ENCODE results near the gene EPYC.

Gene EPYC

DNA sequence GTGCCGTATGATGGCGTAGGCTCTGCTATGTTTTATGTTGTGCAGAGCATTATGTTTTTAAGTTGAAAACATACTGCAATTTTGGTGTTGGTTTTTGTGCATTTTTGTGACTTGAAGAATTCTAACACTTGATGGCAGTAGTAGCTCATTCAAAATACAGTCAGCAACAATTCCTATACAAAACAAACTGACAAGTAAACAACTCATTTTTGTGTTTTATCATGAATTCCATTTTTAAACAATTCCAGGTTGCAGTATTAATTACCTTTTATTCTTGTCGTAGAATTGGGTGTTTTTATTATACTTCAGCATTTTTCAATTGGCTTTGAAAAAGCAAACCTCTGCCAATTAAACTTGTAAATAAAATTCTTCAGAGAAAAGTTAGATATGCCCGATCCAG lies 45.7 kb downstream of the EPYC start:
- no peak for DNase-seq (ENCODE audit: low read depth in 1 of 2, low spot score in 1 of 2)

DNA sequence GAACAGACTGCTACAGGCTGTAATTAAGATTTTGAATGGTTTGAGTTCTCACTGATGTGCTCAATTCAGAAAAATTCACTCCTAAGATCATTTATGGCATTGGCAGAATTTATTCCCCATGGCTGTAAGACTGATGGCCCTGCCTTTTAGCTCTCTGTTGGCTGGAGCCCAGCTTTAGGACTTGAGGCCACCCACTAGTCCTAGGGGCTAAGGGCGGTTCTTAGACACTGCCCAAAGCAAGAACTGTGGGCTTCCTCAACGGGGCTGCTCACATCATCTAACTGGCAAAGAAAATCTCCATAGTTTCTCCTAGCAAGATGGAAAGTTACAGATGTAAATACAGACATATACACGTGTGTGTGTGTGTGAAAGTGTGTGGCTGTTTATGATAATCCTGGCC lies 46.4 kb downstream of the EPYC start:
- DNase-seq (ENCODE audit: low read depth in 1 of 2, low spot score in 1 of 2): no peak

DNA sequence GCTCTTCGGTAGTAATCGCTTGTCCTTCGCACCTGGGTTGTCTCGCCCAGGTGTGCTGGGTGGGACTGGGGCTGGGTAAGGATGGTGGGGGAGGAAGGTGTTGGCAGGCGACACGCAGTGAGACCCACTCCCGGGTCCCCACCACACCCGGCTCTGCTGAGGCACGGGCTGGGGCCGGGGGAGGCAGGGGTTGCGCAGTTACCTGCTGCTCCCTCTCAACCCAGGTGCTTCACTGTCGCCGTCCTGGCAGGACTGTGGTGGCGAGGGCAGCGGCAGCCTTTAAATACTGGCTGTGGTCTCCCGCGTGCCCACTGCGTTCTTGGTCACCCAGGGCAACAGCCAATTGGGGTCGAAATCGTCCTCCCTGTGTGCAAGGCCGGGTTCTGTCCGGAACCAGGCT lies 49.9 kb downstream of the EPYC start, which contains the start of gene CCER1:
CCER1 (minus strand) TSS at position 256 of the 400 bp plus-strand sequence. CDS start 434 bp downstream, outside the sequence.
- DNase-seq (ENCODE audit: low read depth in 1 of 2, low spot score in 1 of 2): no peak

DNA sequence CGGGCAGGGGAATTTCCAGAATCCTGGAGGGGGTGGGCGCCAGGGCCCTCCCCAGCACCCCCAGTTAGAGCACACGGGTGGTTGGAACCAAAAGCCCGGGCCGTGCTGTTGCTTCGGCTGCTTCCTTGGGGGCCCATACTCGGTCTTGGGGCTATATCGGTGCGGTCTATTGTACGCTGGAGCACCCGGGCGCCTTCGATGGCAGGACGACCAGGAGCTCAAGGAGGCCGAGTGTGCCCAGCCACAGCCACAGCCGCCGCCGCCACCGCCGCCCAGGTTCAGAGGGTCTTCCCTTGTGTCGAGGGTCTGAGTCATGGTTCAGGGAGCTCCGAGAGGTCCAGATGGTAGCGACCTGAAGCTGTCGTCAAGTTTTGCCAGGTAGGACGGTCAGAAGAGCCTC lies 50.3 kb downstream of the EPYC start:
- no peak for DNase-seq (ENCODE audit: low read depth in 1 of 2, low spot score in 1 of 2)

DNA sequence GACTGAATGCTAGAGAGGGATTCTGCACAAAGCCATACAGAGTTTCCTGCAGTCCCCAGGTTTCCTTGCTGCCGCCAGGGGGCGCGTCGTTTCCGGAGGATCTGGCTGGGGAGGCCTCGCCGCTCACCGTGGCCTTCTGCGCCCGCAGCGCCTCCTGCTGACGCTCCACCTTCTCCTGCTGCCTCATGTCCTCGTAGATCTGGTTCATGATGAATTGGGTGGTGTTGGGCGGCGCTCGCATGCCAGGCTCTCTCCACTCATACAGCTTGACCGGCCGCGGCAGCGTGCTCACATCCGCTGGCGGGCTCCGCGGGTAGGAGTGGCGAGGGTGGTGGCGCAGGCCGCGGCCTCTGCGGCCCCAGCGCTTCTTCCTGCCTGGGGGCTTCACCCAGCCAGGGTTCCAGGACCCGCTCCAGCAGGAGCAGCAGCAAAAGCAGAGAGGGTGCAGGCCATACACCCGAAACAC lies 50.8 kb downstream of the EPYC start:
- DNase-seq (ENCODE audit: low read depth in 1 of 2, low spot score in 1 of 2): no peak

DNA sequence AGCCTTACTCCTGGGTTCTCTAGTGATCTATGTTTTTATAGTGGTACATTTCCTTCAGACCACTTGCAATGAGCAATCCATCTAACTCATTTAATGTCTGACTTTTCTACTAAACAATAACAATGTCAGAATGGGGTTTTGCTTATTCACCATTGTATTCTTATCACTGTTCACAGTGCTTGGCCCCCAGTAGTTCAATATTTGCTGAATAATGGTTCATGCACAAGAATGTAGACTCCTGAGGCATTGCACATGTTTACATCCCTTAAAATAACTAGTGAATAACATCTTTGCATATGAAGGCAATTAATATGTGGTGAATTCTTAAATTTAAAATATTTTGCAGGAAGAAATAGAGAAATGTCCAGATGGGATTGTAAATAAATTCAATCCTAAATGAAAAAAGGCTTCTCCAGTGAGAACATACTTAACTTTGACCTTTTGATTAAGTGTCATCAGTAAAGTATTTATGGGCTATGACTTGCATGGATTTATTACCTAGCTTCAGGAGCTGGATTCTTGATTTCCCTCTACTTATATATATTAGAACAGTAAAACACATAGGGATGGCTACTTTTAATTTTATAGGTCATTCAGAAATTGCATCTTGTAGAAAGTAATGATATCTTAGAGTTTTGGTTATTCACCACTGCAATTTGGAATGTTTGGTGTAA lies 53.2 kb downstream of the EPYC start:
- no peak for DNase-seq (ENCODE audit: low read depth in 1 of 2, low spot score in 1 of 2)

DNA sequence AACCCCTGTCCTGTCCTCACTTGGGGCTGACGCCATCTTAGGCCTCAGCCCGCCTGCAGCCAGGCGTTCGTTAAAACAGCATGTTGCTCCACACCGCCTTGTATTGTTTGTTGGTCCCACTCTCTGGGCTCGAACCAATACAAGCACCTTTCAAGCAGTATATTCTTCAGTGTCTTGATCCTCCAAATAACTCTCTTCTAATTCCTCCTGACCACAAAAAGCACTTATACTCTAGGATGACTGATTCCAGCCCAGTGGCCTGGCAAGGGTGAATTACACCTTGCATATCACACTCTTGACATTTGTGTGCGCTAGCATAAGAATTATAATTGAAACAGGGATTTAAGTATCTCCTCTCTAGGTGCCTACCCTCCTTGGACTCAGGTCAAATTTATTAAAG lies 56.9 kb downstream of the EPYC start:
- no peak for DNase-seq (ENCODE audit: low read depth in 1 of 2, low spot score in 1 of 2)

DNA sequence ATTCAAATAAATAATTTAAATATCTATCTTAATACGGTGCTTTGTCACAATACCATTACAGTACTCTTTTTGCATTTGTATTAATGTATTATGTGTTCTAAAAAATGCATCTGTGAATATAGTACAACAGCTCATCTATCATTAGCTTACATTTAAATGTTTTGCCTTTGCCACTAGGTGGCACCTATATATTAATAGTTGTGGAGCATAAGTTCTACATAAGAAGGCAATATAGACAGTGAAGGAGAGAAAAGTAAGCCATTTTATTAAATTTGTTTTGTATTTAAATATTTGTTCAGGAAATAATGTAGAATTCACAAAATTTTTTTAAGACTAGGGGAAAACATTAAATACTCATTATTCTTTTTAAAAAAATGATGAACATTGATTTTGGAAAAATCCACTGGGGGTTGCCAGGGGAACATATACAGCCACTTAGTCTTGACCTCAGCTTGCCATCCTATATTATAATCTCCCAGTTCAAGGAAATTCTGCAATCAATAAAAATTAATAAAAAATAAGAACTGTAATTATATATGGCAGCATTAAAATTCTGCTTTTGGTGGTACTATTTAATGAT lies 59.6 kb downstream of the EPYC start:
- no peak for DNase-seq (ENCODE audit: low read depth in 1 of 2, low spot score in 1 of 2)

DNA sequence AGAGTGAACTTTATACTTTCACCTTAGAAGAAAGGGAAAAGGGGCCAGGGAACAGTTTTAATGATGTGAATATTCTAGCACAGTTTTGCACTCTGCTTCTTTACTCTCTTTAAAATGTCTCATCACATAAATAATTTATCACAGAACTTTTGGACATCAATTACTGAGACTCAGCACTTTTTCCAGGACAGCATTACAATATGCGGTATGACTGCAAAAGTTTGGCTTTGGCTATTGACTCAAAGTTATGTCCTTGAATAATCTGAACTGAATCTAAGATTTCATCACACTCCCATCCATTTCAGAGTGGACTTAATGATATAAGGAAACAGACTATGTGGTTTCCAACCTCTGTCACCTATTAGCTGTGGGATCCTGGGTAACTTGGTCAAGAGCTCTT lies 61.5 kb downstream of the EPYC start:
- no peak for DNase-seq (ENCODE audit: low read depth in 1 of 2, low spot score in 1 of 2)

DNA sequence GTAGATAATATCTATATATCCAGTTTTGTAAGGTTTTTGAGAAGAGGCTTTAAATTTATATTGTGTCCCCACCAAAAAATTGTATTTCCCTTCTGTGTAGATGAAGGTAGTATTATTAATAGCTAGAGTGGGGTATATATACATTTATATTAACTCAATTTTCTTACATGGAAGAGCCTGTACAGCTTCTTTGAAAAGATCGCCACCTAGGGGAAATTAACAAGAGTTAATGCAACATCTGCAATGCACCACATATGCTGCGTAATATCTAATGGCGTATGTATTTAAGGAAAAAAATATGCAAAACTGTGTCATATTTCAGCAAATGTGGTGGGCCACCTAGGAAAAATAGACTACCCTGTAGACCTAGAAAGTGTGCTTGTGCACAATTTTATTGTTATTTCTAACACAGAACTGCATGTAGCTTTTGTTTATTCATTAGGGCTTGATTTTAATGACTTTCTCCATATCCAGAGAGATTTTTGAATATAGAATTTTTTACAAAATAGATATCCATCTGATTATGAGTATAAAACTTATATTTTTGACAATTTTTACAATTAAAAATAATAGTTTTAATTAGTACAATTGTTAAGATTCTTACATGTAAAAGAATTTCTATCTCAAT lies 63.8 kb downstream of the EPYC start:
- no peak for DNase-seq (ENCODE audit: low read depth in 1 of 2, low spot score in 1 of 2)

DNA sequence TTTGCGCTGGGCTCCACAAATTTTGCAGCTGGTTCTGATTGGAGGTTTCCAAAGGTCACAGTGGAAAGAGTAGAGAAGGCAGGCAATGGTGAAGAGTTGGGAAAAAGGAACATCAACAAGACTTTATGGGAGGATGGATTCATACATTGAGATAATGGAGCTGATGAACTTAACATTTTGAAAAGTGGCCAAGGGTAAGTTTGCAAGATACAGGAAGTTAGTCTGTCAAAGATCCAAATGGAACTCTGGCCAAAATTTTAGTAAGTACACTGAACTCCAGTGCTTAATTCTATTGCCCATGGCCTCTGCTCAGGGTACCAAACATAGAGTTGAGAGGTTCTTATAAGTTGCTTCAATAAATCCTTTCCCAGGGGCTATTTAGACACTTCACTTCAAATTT lies 65.4 kb downstream of the EPYC start:
- no peak for DNase-seq (ENCODE audit: low read depth in 1 of 2, low spot score in 1 of 2)

DNA sequence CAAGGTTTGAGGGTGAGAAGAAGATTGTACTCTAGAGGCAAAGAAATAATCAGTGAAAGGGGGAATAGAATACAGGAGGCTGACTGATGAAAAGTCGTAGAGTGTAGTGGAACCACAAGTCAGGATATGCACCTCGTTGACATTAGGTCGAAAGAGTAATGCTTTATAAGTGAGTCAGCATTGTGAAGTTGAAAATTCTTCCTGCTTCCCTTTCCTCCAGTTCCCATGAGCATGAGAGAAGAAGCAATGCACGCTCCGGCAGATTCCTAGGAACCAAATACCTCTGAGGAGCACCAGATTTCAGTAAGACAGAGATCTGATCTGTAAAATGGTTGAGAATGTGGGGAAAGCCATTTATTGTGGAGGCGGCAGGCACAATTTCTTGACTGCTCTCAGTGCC lies 66.3 kb downstream of the EPYC start:
- no peak for DNase-seq (ENCODE audit: low read depth in 1 of 2, low spot score in 1 of 2)

DNA sequence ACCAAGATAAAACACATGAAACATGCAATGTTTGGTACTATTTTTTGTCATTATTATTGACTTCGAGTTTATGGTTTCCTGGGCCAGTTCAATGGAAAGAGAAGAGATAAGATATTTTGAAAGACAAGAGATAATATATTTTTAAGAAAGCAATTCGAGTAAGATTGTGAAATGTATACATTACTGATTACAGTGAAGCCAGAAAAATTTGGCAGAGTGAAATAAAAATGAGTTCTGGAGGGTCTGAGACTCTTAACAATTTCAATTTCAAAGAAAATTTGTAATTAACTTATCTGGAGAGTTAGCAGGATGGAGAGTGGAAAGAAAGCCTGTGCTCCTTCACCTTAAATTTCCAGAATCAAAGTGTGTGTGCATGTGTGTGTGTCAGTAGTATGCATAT lies 67.1 kb downstream of the EPYC start:
- DNase-seq (ENCODE audit: low read depth in 1 of 2, low spot score in 1 of 2): no peak

DNA sequence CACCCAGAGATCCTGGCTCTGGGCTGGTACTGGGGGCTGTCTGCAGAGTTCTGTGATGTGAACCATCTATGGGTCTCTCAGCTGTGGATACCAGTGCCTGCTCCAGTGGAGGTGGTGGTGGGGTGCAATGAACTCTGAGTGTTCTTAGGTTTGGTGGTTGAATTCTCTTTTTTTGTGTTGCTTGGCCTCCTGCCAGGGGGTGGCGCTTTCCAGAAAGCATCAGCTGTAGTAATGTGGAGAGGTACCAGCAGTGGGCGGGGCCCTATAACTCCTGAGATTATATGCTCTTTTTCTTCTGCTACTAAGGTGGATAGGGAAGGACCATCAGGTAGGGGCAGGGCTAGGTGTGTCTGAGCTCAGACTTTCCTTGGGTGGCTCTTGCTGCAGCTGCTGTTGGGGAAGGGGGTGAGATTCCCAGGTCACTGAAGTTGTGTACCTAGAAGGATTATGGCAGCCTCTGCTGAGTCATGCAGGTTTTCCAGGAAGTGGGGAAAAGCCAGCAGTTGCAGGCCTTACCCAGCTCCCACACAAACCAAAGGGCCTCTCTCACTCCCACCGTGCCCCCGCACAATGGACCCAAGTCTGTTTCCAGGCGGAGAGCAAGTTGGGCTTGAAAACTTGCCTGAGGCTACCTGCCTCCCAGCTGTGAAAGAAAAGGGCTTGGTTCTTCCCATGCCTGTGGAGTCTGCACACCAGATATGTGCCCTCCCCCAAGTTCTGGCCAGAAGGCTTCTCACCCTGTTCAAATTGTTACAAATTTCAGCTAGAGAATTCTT lies 68.4 kb downstream of the EPYC start:
- no peak for DNase-seq (ENCODE audit: low read depth in 1 of 2, low spot score in 1 of 2)

DNA sequence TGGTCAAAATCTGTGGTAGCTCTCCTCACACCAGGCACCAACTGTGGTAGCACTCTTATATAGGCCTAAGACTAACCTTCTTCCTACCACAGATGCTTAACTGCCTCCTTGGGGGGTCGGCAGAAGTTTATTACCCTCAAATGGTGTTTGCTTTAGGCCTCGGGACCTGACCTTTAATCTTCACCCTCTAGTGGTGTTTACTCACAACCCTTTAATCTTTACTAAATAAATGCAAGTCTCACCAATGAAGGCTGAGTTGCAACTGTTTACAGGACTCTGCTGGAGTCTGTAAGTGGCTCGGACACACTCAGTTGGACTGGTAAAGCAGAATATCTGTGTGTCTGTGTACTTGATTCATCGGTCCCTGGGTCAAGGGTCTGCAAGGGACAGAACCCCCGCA lies 79.2 kb downstream of the EPYC start:
- no peak for DNase-seq (ENCODE audit: low read depth in 1 of 2, low spot score in 1 of 2)

DNA sequence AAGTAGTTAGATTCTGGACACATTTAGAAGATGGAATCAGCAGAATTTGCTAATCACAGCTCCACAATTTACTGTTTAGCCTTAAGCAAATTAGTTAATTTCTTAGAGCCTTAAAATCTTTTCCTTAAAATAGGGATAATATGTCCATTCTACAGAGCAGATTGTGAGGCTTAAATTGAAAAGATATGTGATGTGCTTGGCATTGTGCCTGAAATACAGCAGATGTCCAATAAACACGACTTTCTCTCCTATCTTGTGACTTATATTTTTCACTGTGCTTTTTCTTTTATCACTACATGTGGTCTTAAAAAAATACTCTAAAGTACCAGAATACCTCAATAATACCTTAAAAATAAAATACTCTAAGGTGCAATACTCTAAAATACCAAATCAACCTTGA lies 80.4 kb downstream of the EPYC start:
- DNase-seq (ENCODE audit: low read depth in 1 of 2, low spot score in 1 of 2): no peak

DNA sequence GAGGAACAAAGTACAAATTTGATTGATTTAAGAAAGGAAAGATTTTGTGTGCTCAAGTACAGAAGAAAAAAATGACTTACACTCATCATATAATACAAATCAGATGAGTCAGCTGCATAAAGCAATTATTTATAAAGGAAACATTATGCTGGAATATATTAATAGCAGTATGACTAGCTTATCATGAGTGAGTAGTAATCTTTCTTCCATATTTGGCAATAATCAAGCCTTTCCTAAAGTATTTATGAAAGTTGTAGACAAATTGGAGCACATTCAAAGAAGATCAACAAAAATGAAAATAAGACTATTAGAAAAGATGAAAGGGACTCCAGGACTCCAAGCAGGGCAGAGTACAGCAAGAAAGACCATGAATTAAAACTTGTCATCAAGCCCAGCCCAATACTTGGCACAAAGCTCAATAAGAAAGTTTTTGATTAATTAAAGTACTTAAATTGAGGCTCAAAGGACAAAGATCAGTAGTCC lies 82.6 kb downstream of the EPYC start:
- no peak for DNase-seq (ENCODE audit: low read depth in 1 of 2, low spot score in 1 of 2)

DNA sequence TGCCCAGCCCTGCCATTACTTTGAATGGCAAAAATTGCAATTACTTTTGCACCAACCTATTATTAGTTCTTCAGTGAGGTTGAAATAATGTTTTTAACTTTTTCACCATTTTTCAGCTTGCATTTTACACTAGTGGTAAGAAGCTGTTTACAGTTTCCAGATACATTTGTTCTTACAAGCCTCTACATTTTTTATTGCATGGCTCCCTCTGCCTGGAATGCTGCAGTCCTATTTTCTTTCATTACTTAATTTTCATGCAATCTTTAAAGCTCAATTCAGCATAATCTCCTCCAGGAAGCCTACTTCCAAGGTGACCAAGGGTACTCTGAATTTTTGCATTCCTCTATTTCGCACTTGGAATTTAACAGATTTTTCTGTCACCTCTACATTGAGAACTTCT lies 83.2 kb downstream of the EPYC start:
- no peak for DNase-seq (ENCODE audit: low read depth in 1 of 2, low spot score in 1 of 2)

DNA sequence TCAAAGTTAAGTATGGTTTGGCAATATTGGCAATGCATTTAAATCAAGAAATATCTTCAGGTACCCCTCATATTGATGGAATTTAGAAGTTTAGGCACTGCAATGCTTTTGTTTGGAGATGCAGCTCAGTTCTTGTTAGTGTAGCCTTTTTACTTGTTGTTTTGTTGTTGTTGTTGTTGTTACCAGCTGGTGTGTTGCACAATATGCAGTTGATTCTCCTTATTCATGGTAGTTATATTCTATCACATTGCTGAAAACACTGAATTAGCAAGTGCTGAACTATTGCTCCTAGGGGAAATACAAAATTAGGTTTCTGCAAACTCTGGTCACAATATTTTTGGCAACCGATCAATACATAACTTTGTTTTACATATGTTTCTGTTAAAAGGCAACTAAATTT lies 84.5 kb downstream of the EPYC start:
- no peak for DNase-seq (ENCODE audit: low read depth in 1 of 2, low spot score in 1 of 2)

DNA sequence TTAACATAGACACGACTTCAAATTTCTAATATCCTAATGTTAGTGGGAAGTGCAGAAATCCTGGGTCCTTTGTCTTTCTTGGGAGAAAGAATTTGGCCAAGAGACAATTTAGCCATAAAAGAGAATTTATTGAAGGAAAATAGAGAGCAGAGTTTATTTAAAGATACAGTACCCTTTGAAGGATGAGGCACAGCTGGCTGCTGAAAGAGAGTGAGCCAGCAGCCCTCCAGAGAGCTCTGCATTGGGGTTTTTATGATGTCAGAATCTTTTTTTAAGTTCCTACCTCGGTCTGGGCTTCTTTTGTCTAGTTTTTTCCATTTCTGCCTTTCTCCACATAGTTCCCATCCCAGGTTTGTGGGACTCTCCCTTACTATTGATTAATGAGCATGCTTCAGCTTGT lies 87.3 kb downstream of the EPYC start:
- no peak for DNase-seq (ENCODE audit: low read depth in 1 of 2, low spot score in 1 of 2)

DNA sequence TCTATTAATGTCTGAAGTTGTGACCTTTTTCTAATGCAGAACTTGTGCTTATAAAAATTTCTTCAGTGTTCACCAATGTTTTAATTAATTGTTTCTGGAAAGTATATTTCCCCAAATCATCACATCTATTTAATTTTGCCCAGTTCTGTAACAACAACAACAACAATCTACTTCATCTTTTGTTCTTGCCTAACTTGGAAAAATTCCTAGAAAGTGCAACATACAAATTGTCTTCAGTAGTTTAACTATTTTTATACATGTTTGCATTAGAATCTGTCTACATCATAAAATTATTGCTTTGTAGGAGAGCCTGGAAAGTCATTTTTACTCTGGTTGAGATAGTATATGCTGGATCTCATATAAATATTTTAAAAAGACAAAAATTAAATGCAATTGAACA lies 88.3 kb downstream of the EPYC start:
- no peak for DNase-seq (ENCODE audit: low read depth in 1 of 2, low spot score in 1 of 2)

DNA sequence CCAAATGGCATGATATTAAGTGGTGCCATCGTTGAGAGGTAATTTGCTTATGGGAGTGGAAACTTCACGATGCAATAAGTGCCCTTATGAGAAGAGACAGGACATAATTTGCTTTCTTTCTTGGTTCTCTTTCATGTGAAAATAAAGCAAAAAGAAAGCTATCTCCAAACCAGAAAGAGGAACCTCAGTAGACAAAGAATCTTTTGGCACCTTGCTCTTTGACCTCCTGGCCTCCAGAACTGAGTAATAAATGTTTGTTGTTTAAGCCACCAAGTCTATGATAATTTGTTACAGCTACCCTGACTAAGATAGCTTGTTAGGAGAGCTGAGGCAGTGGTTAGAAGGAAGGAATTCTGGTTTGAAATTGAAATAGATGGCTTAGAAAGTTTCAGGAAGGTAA lies 89.4 kb downstream of the EPYC start:
- no peak for DNase-seq (ENCODE audit: low read depth in 1 of 2, low spot score in 1 of 2)
